GM18508 (cell line): ENCODE measurements around the gene GBGT1.

Experiments
- ATAC-seq: cut with Tn5 transposase; IDR thresholded peaks from one replicate; pipeline ENCODE4 v1.9.1; 2021; ENCODE audit warnings: moderate number of reproducible peaks; ENCODE audit not compliant: insufficient read depth, unreplicated experiment

The GBGT1 gene

GRCh38 chr9:133129001-133129795 lies 34.5 kb downstream of the GBGT1 start:
- ATAC-seq = no peak

GRCh38 chr9:133128152-133128551 lies 35.6 kb downstream of the GBGT1 start:
- no peak for ATAC-seq

GRCh38 chr9:133127340-133127981 lies 36.3 kb downstream of the GBGT1 start:
- no peak for ATAC-seq

- ATAC-seq = no peak
Measured at GRCh38 chr9:133126697-133127339, 36.9 kb downstream of the GBGT1 start.

GRCh38 chr9:133125941-133126696 lies 37.6 kb downstream of the GBGT1 start:
- no peak for ATAC-seq

GRCh38 chr9:133124907-133125275 lies 38.8 kb downstream of the GBGT1 start:
- ATAC-seq = no peak

GRCh38 chr9:133124123-133124906 lies 39.4 kb downstream of the GBGT1 start:
- no peak for ATAC-seq

GRCh38 chr9:133122935-133123611 lies 40.6 kb downstream of the GBGT1 start:
- ATAC-seq = no peak

GRCh38 chr9:133122605-133122934 lies 41.1 kb downstream of the GBGT1 start:
- no peak for ATAC-seq

- no peak for ATAC-seq
Measured at GRCh38 chr9:133121915-133122550, 41.7 kb downstream of the GBGT1 start.

- no peak for ATAC-seq
Measured at GRCh38 chr9:133121198-133121914, 42.4 kb downstream of the GBGT1 start, which contains the start of gene RALGDS. Gene RALGDS (minus strand): TSS chr9:133121240. CDS start chr9:133121154, 86 bp downstream.

GRCh38 chr9:133120501-133121197 lies 43.1 kb downstream of the GBGT1 start:
- ATAC-seq = no peak

- no peak for ATAC-seq
Measured at GRCh38 chr9:133119846-133120500, 43.7 kb downstream of the GBGT1 start.

- no peak for ATAC-seq
Measured at GRCh38 chr9:133119103-133119845, 44.4 kb downstream of the GBGT1 start.

GRCh38 chr9:133118568-133118967 lies 45.1 kb downstream of the GBGT1 start:
- no peak for ATAC-seq

- ATAC-seq = no peak
Measured at GRCh38 chr9:133118179-133118520, 45.6 kb downstream of the GBGT1 start.
